ENCODE results near the gene RET.

The RET gene

GRCh38 chr10:43136995-43137716 lies 60.3 kb downstream of the RET start:
- peak overlapping the region; percentile 73 for H3K4me3 ChIP-seq (ENCODE audit: insufficient read depth, low read length, poor library complexity, severe bottlenecking)
- no peaks in the 10 kb centered on the region for H3K36me3 ChIP-seq (ENCODE audit: low read length)
- no peaks in the 10 kb centered on the region for H3K9me2 ChIP-seq (replicated peaks; ENCODE audit: insufficient read depth, low read length)
- peaks cover 22% of the 10 kb centered on the region for H3K79me2 ChIP-seq (ENCODE audit: insufficient read depth, low read length)
- no peak overlapping the region for H2AFZ ChIP-seq (ENCODE audit: low read depth, low read length, severe bottlenecking)
- H3K9me3 ChIP-seq (ENCODE audit: insufficient read depth, low read length) = no peaks in the 10 kb centered on the region
- peak overlapping the region; percentile 81 for H3K4me2 ChIP-seq (ENCODE audit: low read depth, low read length, poor library complexity, severe bottlenecking)
- H4K20me1 ChIP-seq (ENCODE audit: low read depth, low read length) = no peaks in the 10 kb centered on the region; the same call in 1 of the 2 replicates
- H3K9ac ChIP-seq (ENCODE audit: low read length) = peak overlapping the region; percentile 78
- no peak overlapping the region for H3K27ac ChIP-seq (ENCODE audit: low read depth, low read length)
- H3K27me3 ChIP-seq (ENCODE audit: low read length) = no peaks in the 10 kb centered on the region
- TF ChIP-seq EZH2phosphoT487 (conservative IDR thresholded peaks at IDR 0.05; ENCODE audit: low read length) = no peak
- TF ChIP-seq, protein P1, sequence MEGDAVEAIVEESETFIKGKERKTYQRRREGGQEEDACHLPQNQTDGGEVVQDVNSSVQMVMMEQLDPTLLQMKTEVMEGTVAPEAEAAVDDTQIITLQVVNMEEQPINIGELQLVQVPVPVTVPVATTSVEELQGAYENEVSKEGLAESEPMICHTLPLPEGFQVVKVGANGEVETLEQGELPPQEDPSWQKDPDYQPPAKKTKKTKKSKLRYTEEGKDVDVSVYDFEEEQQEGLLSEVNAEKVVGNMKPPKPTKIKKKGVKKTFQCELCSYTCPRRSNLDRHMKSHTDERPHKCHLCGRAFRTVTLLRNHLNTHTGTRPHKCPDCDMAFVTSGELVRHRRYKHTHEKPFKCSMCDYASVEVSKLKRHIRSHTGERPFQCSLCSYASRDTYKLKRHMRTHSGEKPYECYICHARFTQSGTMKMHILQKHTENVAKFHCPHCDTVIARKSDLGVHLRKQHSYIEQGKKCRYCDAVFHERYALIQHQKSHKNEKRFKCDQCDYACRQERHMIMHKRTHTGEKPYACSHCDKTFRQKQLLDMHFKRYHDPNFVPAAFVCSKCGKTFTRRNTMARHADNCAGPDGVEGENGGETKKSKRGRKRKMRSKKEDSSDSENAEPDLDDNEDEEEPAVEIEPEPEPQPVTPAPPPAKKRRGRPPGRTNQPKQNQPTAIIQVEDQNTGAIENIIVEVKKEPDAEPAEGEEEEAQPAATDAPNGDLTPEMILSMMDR (IDR thresholded peaks at IDR 0.05; ENCODE audit: insufficient read depth, low read length, poor library complexity, severe bottlenecking) = no peak
- H3F3A ChIP-seq (ENCODE audit: insufficient read depth) = no peaks in the 10 kb centered on the region; the same call in 1 of the 2 replicates

- Histone ChIP-seq H3F3A (ENCODE audit: insufficient read depth) (no peaks in the 10 kb centered on the region; the same call in 1 of the 2 replicates), H3K4me2 (ENCODE audit: low read depth, low read length, poor library complexity, severe bottlenecking) (peak overlapping the region; percentile 81), H2AFZ (ENCODE audit: low read depth, low read length, severe bottlenecking) (peak overlapping the region; percentile 95), H3K9me3 (ENCODE audit: insufficient read depth, low read length) (no peaks in the 10 kb centered on the region), H3K79me2 (ENCODE audit: insufficient read depth, low read length) (peaks cover 27% of the 10 kb centered on the region), H3K9ac (ENCODE audit: low read length) (peak overlapping the region; percentile 78), H4K20me1 (ENCODE audit: low read depth, low read length) (peaks cover 3% of the 10 kb centered on the region; the same call in 1 of the 2 replicates), H3K9me2 (replicated peaks; ENCODE audit: insufficient read depth, low read length) (no peaks in the 10 kb centered on the region), H3K27ac (ENCODE audit: low read depth, low read length) (no peak overlapping the region), H3K36me3 (ENCODE audit: low read length) (no peaks in the 10 kb centered on the region), H3K27me3 (ENCODE audit: low read length) (no peaks in the 10 kb centered on the region), H3K4me3 (ENCODE audit: insufficient read depth, low read length, poor library complexity, severe bottlenecking) (peak overlapping the region; percentile 73)
- no peak for TF ChIP-seq EZH2phosphoT487 (conservative IDR thresholded peaks at IDR 0.05; ENCODE audit: low read length)
- TF ChIP-seq, protein P1 (IDR thresholded peaks at IDR 0.05; ENCODE audit: insufficient read depth, low read length, poor library complexity, severe bottlenecking) = no peak
Observed at GRCh38 chr10:43137717-43138020, 60.8 kb downstream of the RET start.

DNA sequence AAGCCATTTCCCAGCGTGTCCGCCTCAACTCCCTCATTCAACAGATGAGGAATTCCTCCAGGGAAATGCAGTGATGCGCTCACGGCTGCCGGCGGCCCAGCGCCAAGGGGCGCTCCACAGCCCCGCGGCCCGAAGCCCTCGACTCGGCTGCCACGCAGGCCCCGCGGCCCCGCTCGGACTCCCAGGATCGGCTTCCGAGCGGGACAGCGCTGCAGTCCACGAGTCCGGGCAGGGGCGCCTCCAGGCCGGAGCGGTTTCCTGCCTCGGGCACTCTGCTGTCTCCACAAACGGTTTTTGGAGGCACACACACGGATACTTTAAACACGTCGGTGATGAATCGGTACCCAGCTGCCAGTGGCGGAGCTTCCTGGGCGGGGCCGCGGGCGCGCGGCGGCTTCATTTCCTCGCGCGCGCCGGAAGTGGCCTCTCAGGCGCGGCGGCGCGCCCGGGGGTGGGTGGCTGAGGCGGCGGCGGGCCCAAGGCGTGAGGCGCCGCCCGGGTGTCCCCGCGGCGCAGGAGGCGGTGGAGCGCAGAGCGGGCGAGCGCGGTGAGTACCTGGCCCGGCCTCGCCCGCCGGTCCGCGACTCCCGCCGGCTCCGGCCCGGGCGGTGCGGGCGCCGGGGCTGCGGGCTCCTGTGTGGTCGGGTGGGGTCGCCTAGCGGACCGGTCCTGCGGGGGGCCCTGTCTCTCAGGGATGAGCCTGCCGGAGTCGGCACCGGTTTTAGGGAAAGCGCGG lies 61.3 kb downstream of the RET start, which contains the start of gene CSGALNACT2:
Gene CSGALNACT2 (plus strand): TSS at position 425 of the 736 bp plus-strand sequence. CDS start 16,705 bp downstream, outside the sequence.
- H3K4me2 ChIP-seq (ENCODE audit: low read depth, low read length, poor library complexity, severe bottlenecking) = peak within 1 kb of the TSS; percentile 81
- peak within 1 kb of the TSS; percentile 36 for H3K27ac ChIP-seq (ENCODE audit: low read depth, low read length)

More for the DNA sequence above, 61.3 kb downstream of the RET start, which contains the start of gene CSGALNACT2:
- H2AFZ ChIP-seq (ENCODE audit: low read depth, low read length, severe bottlenecking) = peak within 1 kb of the TSS; percentile 95
- no peaks in the 10 kb centered on the region; the same call in 1 of the 2 replicates for H3F3A ChIP-seq (ENCODE audit: insufficient read depth)
- H3K9ac ChIP-seq (ENCODE audit: low read length) = peak within 1 kb of the TSS; percentile 78
- no peaks in the 10 kb centered on the region for H3K27me3 ChIP-seq (ENCODE audit: low read length)
- H4K20me1 ChIP-seq (ENCODE audit: low read depth, low read length) = peaks cover 4% of the 10 kb centered on the region; the same call in 1 of the 2 replicates
- H3K9me3 ChIP-seq (ENCODE audit: insufficient read depth, low read length) = no peaks in the 10 kb centered on the region
- TF ChIP-seq EZH2phosphoT487 (conservative IDR thresholded peaks at IDR 0.05; ENCODE audit: low read length) = no peak
- TF ChIP-seq, protein P1 (IDR thresholded peaks at IDR 0.05; ENCODE audit: insufficient read depth, low read length, poor library complexity, severe bottlenecking) = no peak
- peaks cover 33% of the 10 kb centered on the region for H3K79me2 ChIP-seq (ENCODE audit: insufficient read depth, low read length)
- H3K4me3 ChIP-seq (ENCODE audit: insufficient read depth, low read length, poor library complexity, severe bottlenecking) = peak within 1 kb of the TSS; percentile 73
- no peaks in the 10 kb centered on the region for H3K9me2 ChIP-seq (replicated peaks; ENCODE audit: insufficient read depth, low read length)
- H3K36me3 ChIP-seq (ENCODE audit: low read length) = no peaks in the 10 kb centered on the region

All from SU-DHL-6 (cell line).